Measurements from ENCODE around the gene F12.

The F12 gene

GRCh38 chr5:177378884-177379883 lies 30.2 kb downstream of the F12 start (continued):
- no peak for TF ChIP-seq ZSCAN4 (tag by site-specific recombination; IDR thresholded peaks at IDR 0.05)
- no peak for TF ChIP-seq ZSCAN18 (tag by site-specific recombination; IDR thresholded peaks at IDR 0.05)

GRCh38 chr5:177377851-177378776 lies 31.2 kb downstream of the F12 start:
- TF ChIP-seq ZBTB6 (tag by site-specific recombination; IDR thresholded peaks at IDR 0.05) (peak; percentile 64; the same call in 1 of the 2 replicates), ZNF311 (tag by site-specific recombination; IDR thresholded peaks at IDR 0.05; ENCODE audit: borderline replicate concordance) (no peak), MEIS1 (CRISPR knock-in tag; IDR thresholded peaks at IDR 0.05; ENCODE audit: borderline replicate concordance) (no peak), ZBTB17 (tag by site-specific recombination; IDR thresholded peaks at IDR 0.05) (peak; percentile 12; the same call in 1 of the 2 replicates), ZNF561 (tag by site-specific recombination; IDR thresholded peaks at IDR 0.05; ENCODE audit: borderline replicate concordance) (no peak), ZNF837 (tag by site-specific recombination; IDR thresholded peaks at IDR 0.05) (no peak), ZNF239 (tag by site-specific recombination; IDR thresholded peaks at IDR 0.05) (no peak), ZNF23 (tag by site-specific recombination; IDR thresholded peaks at IDR 0.05; ENCODE audit: borderline replicate concordance) (no peak), ZIC2 (tag by site-specific recombination; IDR thresholded peaks at IDR 0.05) (peak; percentile 81), ZNF501 (tag by site-specific recombination; IDR thresholded peaks at IDR 0.05) (no peak), ZNF624 (tag by site-specific recombination; IDR thresholded peaks at IDR 0.05) (no peak), ZSCAN30 (tag by site-specific recombination; IDR thresholded peaks at IDR 0.05) (no peak), GLIS1 (tag by site-specific recombination; IDR thresholded peaks at IDR 0.05) (no peak), GLI2 (tag by site-specific recombination; IDR thresholded peaks at IDR 0.05; ENCODE audit: borderline replicate concordance, low read depth) (no peak), ZNF416 (tag by site-specific recombination; IDR thresholded peaks at IDR 0.05) (no peak), ZFP37 (tag by site-specific recombination; IDR thresholded peaks at IDR 0.05) (no peak), SETDB1 (IDR thresholded peaks at IDR 0.05; ENCODE audit: insufficient read length, low read length) (no peak), ZNF423 (tag by site-specific recombination; IDR thresholded peaks at IDR 0.05) (no peak), ZNF155 (tag by site-specific recombination; IDR thresholded peaks at IDR 0.05) (no peak), ZNF133 (tag by site-specific recombination; IDR thresholded peaks at IDR 0.05) (no peak), ZNF792 (tag by site-specific recombination; IDR thresholded peaks at IDR 0.05) (no peak)
- ChIA-PET CTCF (interaction anchor here (0.5 to 4.2 kb wide), 17 partner anchors 8 to 412 kb away, joined by 3 to 39 read pairs (median 4); partner anchors contain the start of gene LMAN2), POLR2A (interaction anchor here (0.5 to 1.4 kb wide), 7 partner anchors 18 to 94 kb away, joined by 3 to 8 read pairs (median 3); partner anchors contain the start of gene GRK6)
- Histone ChIP-seq H3K4me3 (ENCODE audit: low read depth, low read length) (no peak overlapping the region), H3K36me3 (ENCODE audit: control insufficient read depth in 2 of 2, insufficient read depth in 1 of 2, low read length in 2 of 2) (no peaks in the 10 kb centered on the region), H3K27ac (ENCODE audit: extremely low read depth, low read depth, low read length) (no peak overlapping the region), H3K4me1 (ENCODE audit: control insufficient read depth, insufficient read depth, low read length) (peaks cover 6% of the 10 kb centered on the region; the same call in 1 of the 2 replicates), H3K9me3 (ENCODE audit: control insufficient read depth, insufficient read depth, low read depth, low read length) (no peaks in the 10 kb centered on the region)

All from HEK293 (cell line).